DOHH2 (cell line): ENCODE results near the gene NGF.

Source experiments
- CTCF ChIP-seq: fragments of 200-600 bp; sonication (generic); IDR thresholded peaks from one replicate; pipeline ENCODE4 v1.5.1; 2014; ENCODE audit warnings: antibody characterized with exemption, mild to moderate bottlenecking, low read depth, low read length; ENCODE audit not compliant: poor library complexity, severe bottlenecking
- EZH2phosphoT487 ChIP-seq: fragments of 200-600 bp; sonication (generic); IDR thresholded peaks from 2 replicates; pipeline ENCODE4 v1.6.1; 2017; ENCODE audit warnings: borderline replicate concordance, mild to moderate bottlenecking, antibody characterized with exemption, low read length, moderate library complexity, mixed read lengths

GRCh38 chr1:115283681-115284146 is 54.3 kb downstream of the NGF start:
- TF ChIP-seq CTCF (no peak), EZH2phosphoT487 (no peak)
